ENCODE results near the gene MYL3.

GRCh38 chr3:46830801-46831200 lies 32.4 kb downstream of the MYL3 start:
- TF ChIP-seq CTCF (conservative IDR thresholded peaks at IDR 0.05; ENCODE audit: low read depth, low read length), result no peak
- no peak for TF ChIP-seq EZH2phosphoT487 (IDR thresholded peaks at IDR 0.05; ENCODE audit: borderline replicate concordance, low read length)
- no peak for TF ChIP-seq EZH2 (IDR thresholded peaks at IDR 0.05; ENCODE audit: low read length, unreplicated experiment)
